Small intestine (tissue), 7 donors: ENCODE measurements around the gene NLRC5. TPM values are rescaled to one million over a fixed set of nuclear protein-coding genes. Genes with fewer than 3 reads are reported as not detected.
"Not testable (repeated sequence)": the region's sequence is repeated elsewhere in the genome, so short reads cannot be mapped to it uniquely, and the experiment has no call there.

Experiments
- DNase-seq, 2 donors: peaks; one replicate each; pipeline versions ENCODE4 v3.0.0 to v3.0.0-alpha.2; 2013
- FAIRE-seq: peaks from 2 replicates; lab custom pipeline; 2012; peaks lifted over from hg19 to GRCh38; lab: Jason Lieb, UNC
- H3K27ac ChIP-seq, 3 donors: one replicate each; pipeline ENCODE4 v1.5.1; 2013; ENCODE audit warnings: low read length in 2 of 3, mild to moderate bottlenecking in 2 of 3, control low read depth in 1 of 3, inconsistent platforms in 1 of 3, low read depth in 1 of 3, moderate library complexity in 1 of 3
- H3K27me3 ChIP-seq, 3 donors: one replicate each; pipeline ENCODE4 v1.6.1; 2013; ENCODE audit warnings: low read length in 3 of 3, inconsistent platforms in 1 of 3; ENCODE audit not compliant: control insufficient read depth in 3 of 3, insufficient read depth in 3 of 3
- H3K36me3 ChIP-seq, 3 donors: one replicate each; pipeline ENCODE4 v1.6.1; 2013; ENCODE audit warnings: low read length in 3 of 3, inconsistent platforms in 1 of 3, low read depth in 1 of 3, mild to moderate bottlenecking in 1 of 3, moderate library complexity in 1 of 3; ENCODE audit not compliant: control insufficient read depth in 3 of 3, insufficient read depth in 2 of 3
- H3K4me1 ChIP-seq, 3 donors: one replicate each; pipeline ENCODE4 v1.6.1; 2013; ENCODE audit warnings: low read length in 2 of 3, inconsistent platforms in 1 of 3, low read depth in 1 of 3, mild to moderate bottlenecking in 1 of 3, moderate library complexity in 1 of 3; ENCODE audit not compliant: control insufficient read depth in 3 of 3, insufficient read depth in 2 of 3
- H3K4me3 ChIP-seq, 3 donors: one replicate each; pipeline ENCODE4 v1.5.1; 2013; ENCODE audit warnings: low read length in 3 of 3, control low read depth in 1 of 3, inconsistent platforms in 1 of 3, low read depth in 1 of 3, mild to moderate bottlenecking in 1 of 3, moderate library complexity in 1 of 3
- H3K9me3 ChIP-seq, 2 donors: one replicate each; pipeline ENCODE4 v1.6.1; 2013; ENCODE audit warnings: low read depth in 1 of 2, low read length in 1 of 2; ENCODE audit not compliant: control insufficient read depth in 2 of 2, insufficient read depth in 1 of 2
- WGBS, 3 donors: extraction: QIAGEN DNeasy Blood & Tissue Kit; methylation state at CpG; one replicate each; pipeline ENCODE4 v1.1.7; 2013; 5-methylcytosine and 5-hydroxymethylcytosine counted together
- polyA plus RNA-seq, 4 donors: library from polyadenylated mRNA; stranded (reverse) in 3 of 4; unstranded in 1 of 4; fragments of 200-250 nt in 3 of 4; fragments of 120-200 nt in 1 of 4; gene quantifications; one replicate each; pipeline versions ENCODE4 v1.2.1 to v1.2.3, GENCODE V29; 2013
- donor health status: healthy with polysubstance abuse.
- donor health status: control.
- donor health status: control.
- donor health status: Bipolar disorder and iron deficiency.
- donor health status: healthy.

NLRC5 gene
- polyA plus RNA-seq, 4 donors, result 6.3 to 29.2 (median 16.7) TPM

DNA sequence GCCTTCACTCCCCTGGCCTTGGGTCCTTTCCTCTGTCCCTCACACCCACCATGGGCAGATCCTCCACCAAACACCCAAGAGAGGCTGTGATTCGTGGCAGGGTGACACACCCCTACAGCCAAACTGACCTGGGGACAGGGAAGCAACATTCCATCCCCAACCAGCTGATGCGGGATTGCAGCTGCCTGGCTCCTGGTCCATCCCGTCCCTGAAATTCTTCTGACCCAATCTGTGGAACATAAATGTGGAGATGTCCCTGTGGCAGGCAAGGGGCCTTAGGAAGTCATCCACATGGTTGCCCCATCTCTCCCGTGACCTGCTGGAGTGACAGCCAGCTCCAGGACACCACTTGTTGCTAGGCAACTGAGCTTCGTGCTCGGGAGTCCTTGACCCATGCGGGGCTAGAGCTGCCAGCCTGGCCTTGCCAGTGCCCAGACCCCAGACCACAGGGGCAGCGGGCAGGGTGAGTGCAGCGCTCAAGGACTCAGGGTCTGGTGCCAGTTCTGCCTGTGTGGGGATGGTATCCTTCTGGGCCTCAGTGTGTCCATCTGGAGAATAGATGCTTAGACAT is 69.0 kb downstream of the NLRC5 start:
- H3K9me3 ChIP-seq, result no peaks in the 10 kb centered on the region
- FAIRE-seq, result no peak
- WGBS, 3 donors, result 84 to 90% (median 84%) methylated on average over 9 of the region's 9 CpGs
- no peaks in the 10 kb centered on the region for H3K27me3 ChIP-seq
- no peak overlapping the region for H3K4me3 ChIP-seq
- DNase-seq, result no peak
- H3K27ac ChIP-seq, result no peak overlapping the region
- H3K4me1 ChIP-seq, result no peaks in the 10 kb centered on the region
- peaks cover 9 to 17% (median 13%) of the 10 kb centered on the region in 3 donors for H3K36me3 ChIP-seq

DNA sequence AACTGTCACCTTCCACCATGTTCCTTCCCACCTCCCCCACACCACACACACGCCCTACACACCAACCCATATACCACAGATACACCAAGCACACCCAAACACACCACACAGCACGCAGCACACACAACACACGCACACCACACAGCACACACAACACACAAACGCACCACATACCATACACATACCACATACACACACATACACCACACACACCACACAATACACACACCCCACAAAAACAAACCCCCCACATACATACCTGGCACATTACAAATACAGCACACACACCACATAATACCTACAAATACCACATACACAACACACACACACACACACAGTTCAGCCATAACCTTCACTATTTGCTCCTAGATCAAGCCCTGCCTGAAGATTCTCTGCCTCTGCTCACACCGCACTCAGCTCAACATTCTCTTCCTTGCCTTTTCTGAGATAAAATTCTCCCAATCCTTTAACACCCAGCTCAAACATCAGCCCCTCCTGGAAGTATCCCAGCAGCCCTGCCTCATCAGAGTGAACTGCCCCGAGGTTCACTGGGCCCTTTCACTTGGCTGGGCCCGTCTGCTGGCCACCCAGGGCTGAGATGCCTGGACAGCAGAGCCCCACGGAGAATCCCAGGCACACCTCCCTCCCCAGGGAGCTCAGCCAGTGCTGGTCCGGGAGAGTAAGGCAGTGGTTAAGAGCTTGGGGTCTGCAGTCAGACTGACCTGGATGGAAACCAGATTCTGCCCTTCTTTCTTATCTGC is 71.1 kb downstream of the NLRC5 start:
- peaks cover 5 to 11% (median 7%) of the 10 kb centered on the region in 3 donors for H3K36me3 ChIP-seq
- no peaks in the 10 kb centered on the region for H3K9me3 ChIP-seq
- H3K4me1 ChIP-seq, result no peaks in the 10 kb centered on the region
- peak overlapping the region in 1 of 3 donors; percentile 57 for H3K27ac ChIP-seq
- DNase-seq, result no peak
- 81 to 89% (median 87%) methylated on average over 9 of the region's 9 CpGs for WGBS, 3 donors
- FAIRE-seq, result no peak
- H3K27me3 ChIP-seq, result no peaks in the 10 kb centered on the region
- no peak overlapping the region for H3K4me3 ChIP-seq

DNA sequence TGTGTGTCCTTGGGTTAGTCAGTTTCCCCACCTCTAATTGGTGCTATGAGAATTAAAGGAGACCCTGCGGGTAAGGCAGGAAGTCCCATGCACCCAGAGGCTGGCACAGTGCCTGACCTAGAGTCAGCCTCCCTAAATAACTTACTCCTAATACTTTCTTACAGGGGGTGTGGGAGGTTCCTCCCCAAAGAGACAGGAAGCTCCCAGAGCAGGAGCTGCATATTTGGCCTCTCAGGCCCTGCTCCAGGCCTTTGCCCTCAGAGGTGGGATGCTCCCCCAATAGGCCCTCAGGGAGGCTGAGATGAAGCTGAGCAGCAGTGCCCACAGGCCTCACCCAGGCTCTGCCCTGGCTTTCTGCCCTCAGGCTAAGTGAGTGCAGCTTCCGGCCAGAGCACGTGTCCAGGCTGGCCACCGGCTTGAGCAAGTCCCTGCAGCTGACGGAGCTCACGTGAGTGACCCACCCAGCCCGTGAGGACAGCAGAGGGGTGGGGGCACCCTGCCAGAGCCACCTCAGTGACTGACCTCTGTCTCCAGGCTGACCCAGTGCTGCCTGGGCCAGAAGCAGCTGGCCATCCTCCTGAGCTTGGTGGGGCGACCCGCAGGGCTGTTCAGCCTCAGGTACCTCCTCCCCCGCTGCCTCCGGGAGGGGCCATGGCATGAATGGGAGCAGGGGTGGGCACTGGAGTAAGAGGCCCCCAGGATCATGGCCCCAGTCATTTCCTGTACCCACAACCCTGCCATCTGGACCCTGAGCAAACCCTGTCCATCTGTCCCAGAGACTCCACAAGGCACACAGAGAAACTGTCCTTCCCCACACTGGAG is 71.9 kb downstream of the NLRC5 start:
- H3K4me1 ChIP-seq, result no peaks in the 10 kb centered on the region
- FAIRE-seq (no peak), DNase-seq (no peak)
- H3K4me3 ChIP-seq, result no peak overlapping the region
- WGBS, 3 donors, result 73 to 94% (median 82%) methylated on average over 11 of the region's 11 CpGs
- no peaks in the 10 kb centered on the region for H3K27me3 ChIP-seq
- H3K9me3 ChIP-seq, result no peaks in the 10 kb centered on the region
- peak overlapping the region in 1 of 3 donors; percentile 57 for H3K27ac ChIP-seq
- H3K36me3 ChIP-seq, result peaks cover 4 to 8% (median 4%) of the 10 kb centered on the region in 3 donors

DNA sequence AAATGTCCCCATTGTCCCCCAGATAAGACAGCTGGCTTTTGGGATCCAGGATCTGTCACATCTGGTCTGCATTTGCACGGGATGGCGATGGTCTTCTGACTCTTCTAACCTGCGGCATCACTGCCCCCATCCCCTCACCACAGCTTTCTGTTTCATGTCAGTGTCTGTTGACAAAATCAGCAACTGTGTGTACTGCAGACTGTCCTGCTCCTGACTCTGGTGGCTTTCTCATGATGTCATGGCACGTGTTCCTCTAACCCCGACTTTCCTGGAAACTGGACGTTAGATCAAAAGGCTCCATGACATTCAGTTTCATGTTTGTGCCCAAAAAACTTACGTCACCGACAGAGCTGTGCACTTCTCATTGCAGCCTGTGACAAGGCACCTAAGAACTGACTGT is 73.0 kb downstream of the NLRC5 start:
- DNase-seq, result no peak
- 71 to 84% (median 81%) methylated on average over 8 of the region's 8 CpGs for WGBS, 3 donors
- H3K27ac ChIP-seq, result peak overlapping the region in 1 of 3 donors; percentile 52

DNA sequence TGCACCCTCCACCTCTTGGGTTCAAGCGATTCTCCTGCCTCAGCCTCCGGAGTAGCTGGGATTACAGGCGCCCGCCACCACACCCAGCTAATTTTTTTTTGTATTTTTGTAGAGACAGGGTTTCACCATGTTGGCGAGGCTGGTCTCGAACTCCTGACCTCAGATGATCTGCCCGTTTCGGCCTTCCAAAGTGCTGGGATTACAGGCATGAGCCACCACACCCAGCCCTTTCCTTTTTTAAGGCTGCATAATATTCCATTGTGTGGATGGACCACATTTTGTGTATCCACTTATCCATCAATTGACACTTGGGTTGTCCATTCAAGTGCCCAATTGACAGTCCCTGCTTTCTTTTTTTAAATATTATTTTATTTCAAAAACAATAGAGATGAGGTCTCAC is 73.8 kb downstream of the NLRC5 start:
- not testable (repeated sequence) for DNase-seq, H3K4me3 ChIP-seq, H3K36me3 ChIP-seq, H3K27me3 ChIP-seq, H3K4me1 ChIP-seq, FAIRE-seq, H3K27ac ChIP-seq, H3K9me3 ChIP-seq
- 90 to 96% (median 94%) methylated on average over 8 of the region's 8 CpGs for WGBS, 3 donors

More for the DNA sequence above, 73.0 kb downstream of the NLRC5 start:
- H3K36me3 ChIP-seq, result peaks cover 2 to 10% (median 4%) of the 10 kb centered on the region in 3 donors
- no peaks in the 10 kb centered on the region for H3K9me3 ChIP-seq
- peaks cover 0 to 2% (median 0%) of the 10 kb centered on the region in 3 donors for H3K27me3 ChIP-seq
- no peak overlapping the region for H3K4me3 ChIP-seq
- no peaks in the 10 kb centered on the region for H3K4me1 ChIP-seq
- FAIRE-seq, result no peak

DNA sequence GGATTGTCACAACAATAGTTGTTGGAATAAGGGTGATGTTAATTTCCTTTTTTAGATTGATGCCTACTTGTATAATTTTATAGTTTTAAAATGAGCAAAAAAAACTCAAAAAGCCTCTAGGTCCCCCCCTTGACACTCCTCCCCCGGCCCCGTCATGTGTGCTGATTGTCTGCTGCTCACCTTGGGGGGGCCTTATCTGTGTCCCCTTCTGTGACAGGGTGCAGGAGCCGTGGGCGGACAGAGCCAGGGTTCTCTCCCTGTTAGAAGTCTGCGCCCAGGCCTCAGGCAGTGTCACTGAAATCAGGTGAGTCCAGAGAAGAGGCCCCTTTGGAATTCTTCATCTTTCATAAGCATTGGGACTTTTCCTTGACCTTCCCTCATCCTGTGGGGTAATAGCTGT is 75.6 kb downstream of the NLRC5 start:
- 89 to 96% (median 93%) methylated on average over 5 of the region's 5 CpGs for WGBS, 3 donors
- no peak overlapping the region for H3K4me3 ChIP-seq
- H3K9me3 ChIP-seq, result no peaks in the 10 kb centered on the region
- H3K27ac ChIP-seq, result no peak overlapping the region
- FAIRE-seq (no peak), DNase-seq (no peak)
- peaks cover 0 to 3% (median 0%) of the 10 kb centered on the region in 3 donors for H3K27me3 ChIP-seq
- H3K36me3 ChIP-seq, result peaks cover 0 to 8% (median 2%) of the 10 kb centered on the region in 3 donors
- no peaks in the 10 kb centered on the region for H3K4me1 ChIP-seq

DNA sequence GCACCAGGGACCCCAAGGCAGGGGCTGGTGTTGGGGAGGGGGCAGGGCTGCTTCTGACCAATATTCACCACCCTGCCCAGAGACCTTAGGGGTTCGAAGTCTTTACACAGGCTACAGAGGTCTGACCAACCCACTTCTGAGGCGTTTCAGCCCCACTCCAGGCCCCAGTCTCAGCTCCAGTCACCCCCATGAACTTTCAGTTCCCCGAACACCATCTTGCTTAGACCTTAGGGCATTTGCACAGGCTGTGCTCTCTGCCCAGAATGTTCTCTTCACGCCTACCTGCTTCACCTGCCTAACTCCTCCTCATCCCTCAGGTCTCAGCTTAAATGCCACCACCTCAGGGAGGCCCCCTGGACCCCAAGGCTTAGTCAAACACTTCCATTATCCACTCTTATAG is 77.3 kb downstream of the NLRC5 start:
- H3K27me3 ChIP-seq, result peaks cover 0 to 3% (median 0%) of the 10 kb centered on the region in 3 donors
- no peak overlapping the region for H3K4me3 ChIP-seq
- no peak overlapping the region for H3K27ac ChIP-seq
- no peaks in the 10 kb centered on the region for H3K4me1 ChIP-seq
- H3K9me3 ChIP-seq, result no peaks in the 10 kb centered on the region
- 83 to 96% (median 95%) methylated on average over 4 of the region's 4 CpGs for WGBS, 3 donors
- DNase-seq, result no peak
- H3K36me3 ChIP-seq, result peaks cover 0 to 4% (median 2%) of the 10 kb centered on the region in 3 donors
- no peak for FAIRE-seq

DNA sequence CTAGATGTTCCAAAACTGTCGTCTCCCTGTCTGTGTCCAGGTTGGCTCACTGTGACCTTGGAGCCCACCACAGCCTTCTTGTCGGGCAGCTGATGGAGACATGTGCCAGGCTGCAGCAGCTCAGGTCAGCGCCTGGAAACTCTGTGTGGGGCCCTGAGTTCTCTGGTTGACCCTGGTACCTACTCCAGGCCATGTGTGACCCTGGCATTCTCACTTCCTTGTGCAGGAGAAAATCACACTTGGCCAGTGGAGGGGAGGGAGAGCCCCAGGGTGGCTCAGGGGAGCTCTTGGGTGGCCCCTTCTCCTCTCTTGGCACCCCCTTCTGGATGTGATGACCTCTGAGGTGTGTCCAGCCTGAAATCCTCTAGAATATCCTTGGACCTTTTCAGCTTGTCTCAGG is 78.0 kb downstream of the NLRC5 start:
- no peak for FAIRE-seq
- Histone ChIP-seq H3K27ac (no peak overlapping the region), H3K9me3 (no peaks in the 10 kb centered on the region), H3K4me3 (no peak overlapping the region), H3K36me3 (peaks cover 0 to 7% (median 2%) of the 10 kb centered on the region in 3 donors), H3K4me1 (no peaks in the 10 kb centered on the region), H3K27me3 (peaks cover 0 to 3% (median 0%) of the 10 kb centered on the region in 3 donors)
- WGBS, 3 donors, result 91 to 99% (median 97%) methylated on average over 3 of the region's 3 CpGs
- DNase-seq, result no peak
